Common myeloid progenitor, CD34-positive (primary cell): ENCODE measurements around the gene SGTB.
"Not testable (repeated sequence)": the region's sequence is repeated elsewhere in the genome, so short reads cannot be mapped to it uniquely, and the experiment has no call there.

ENCODE experiments used
- CTCF ChIA-PET: fragments of 350-600 bp; sonication (Branson Sonifier 250); formaldehyde crosslinking; loops from one replicate; lab custom pipeline; 2021; ENCODE audit warnings: antibody characterized with exemption; lab: Charles Lee
- POLR2A ChIA-PET: fragments of 350-600 bp; sonication (Branson Sonifier 250); formaldehyde crosslinking; loops from one replicate; lab custom pipeline; 2021; ENCODE audit warnings: antibody characterized with exemption; lab: Charles Lee
- DNase-seq, 3 donors: peaks; one replicate each; pipeline versions ENCODE4 v3.0.0 to v3.0.0-alpha.2; 2013
- H3K27ac ChIP-seq, 2 experiments: 1 replicate in 1 of 2; 2 replicates in 1 of 2; pipeline ENCODE4 v1.7.0; 2013; ENCODE audit warnings: inconsistent platforms in 2 of 2, low read length in 2 of 2, mild to moderate bottlenecking in 2 of 2, low read depth in 1 of 2, moderate library complexity in 1 of 2; ENCODE audit not compliant: severe bottlenecking in 2 of 2, insufficient read depth in 1 of 2, poor library complexity in 1 of 2
- H3K27me3 ChIP-seq, 5 experiments: replicated peaks in 2 of 5; 1 replicate in 3 of 5; 2 replicates in 2 of 5; pipeline versions ENCODE4 v1.6.1 to v1.7.0; 2013; ENCODE audit warnings: low read length in 4 of 5, mild to moderate bottlenecking in 2 of 5, moderate library complexity in 2 of 5, inconsistent platforms in 1 of 5; ENCODE audit not compliant: insufficient read depth in 5 of 5, control insufficient read depth in 4 of 5
- H3K36me3 ChIP-seq, 4 experiments: 1 replicate in 2 of 4; 2 replicates in 2 of 4; pipeline versions ENCODE4 v1.6.1 to v1.7.0; 2013; ENCODE audit warnings: low read length in 3 of 4, control low read depth in 1 of 4, mild to moderate bottlenecking in 1 of 4; ENCODE audit not compliant: control insufficient read depth in 4 of 4, insufficient read depth in 4 of 4
- H3K4me1 ChIP-seq, 4 experiments: 1 replicate in 3 of 4; 2 replicates in 1 of 4; pipeline versions ENCODE4 v1.6.1 to v1.7.1; 2013; ENCODE audit warnings: low read length in 3 of 4, mild to moderate bottlenecking in 3 of 4, control low read depth in 1 of 4, inconsistent platforms in 1 of 4, moderate library complexity in 1 of 4; ENCODE audit not compliant: control insufficient read depth in 4 of 4, insufficient read depth in 4 of 4; ENCODE audit errors: control extremely low read depth in 1 of 4
- H3K4me3 ChIP-seq, 7 experiments: 1 replicate in 4 of 7; 2 replicates in 3 of 7; pipeline versions ENCODE4 v1.5.1 to v1.7.0; 2013; ENCODE audit warnings: mild to moderate bottlenecking in 7 of 7, low read length in 6 of 7, moderate library complexity in 6 of 7, inconsistent platforms in 2 of 7, low read depth in 2 of 7, control low read depth in 1 of 7; ENCODE audit not compliant: insufficient read depth in 4 of 7, control insufficient read depth in 1 of 7; ENCODE audit errors: extremely low read depth in 1 of 7
- H3K9me3 ChIP-seq, 5 experiments: 1 replicate in 4 of 5; 2 replicates in 1 of 5; pipeline versions ENCODE4 v1.6.1 to v1.7.1; 2013; ENCODE audit warnings: low read length in 4 of 5, mild to moderate bottlenecking in 2 of 5, inconsistent platforms in 1 of 5, low read depth in 1 of 5, moderate library complexity in 1 of 5; ENCODE audit not compliant: control insufficient read depth in 4 of 5, insufficient read depth in 2 of 5; ENCODE audit errors: control extremely low read depth in 1 of 5
- WGBS: methylation state at CpG from one replicate; pipeline ENCODE4 v1.1.5; 2013; ENCODE audit not compliant: insufficient coverage; 5-methylcytosine and 5-hydroxymethylcytosine counted together

The SGTB gene

DNA sequence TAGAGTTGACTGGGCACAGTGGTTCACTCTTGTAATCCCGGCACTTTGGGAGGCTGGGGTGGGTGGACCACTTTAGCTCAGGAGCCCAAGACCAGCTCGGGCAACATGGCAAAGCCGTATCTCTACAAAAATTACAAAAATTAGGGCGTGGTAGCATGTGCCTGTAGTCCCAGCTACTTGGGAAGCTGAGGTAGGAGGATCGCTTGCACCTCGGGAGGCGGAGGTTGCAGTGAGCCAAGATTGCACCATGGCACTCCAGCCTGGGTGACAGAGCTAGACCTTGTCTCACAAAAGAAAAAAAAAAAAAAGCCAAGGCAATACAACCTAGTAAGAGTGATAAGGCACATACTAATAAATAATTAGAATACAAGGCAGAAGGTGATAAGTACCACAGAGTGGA lies 15.9 kb upstream of the SGTB start:
- Histone ChIP-seq H3K36me3 (peaks cover 0 to 2% (median 0%) of the 10 kb centered on the region in 4 experiments), H3K9me3 (no peaks in the 10 kb centered on the region), H3K4me1 (peaks cover 0 to 14% (median 2%) of the 10 kb centered on the region in 4 experiments), H3K27me3 (no peaks in the 10 kb centered on the region), H3K4me3 (no peak overlapping the region), H3K27ac (no peak overlapping the region)
- POLR2A ChIA-PET: no interaction called here
- no peak for DNase-seq
- CTCF ChIA-PET: interaction anchor here (0.8 to 1.0 kb wide), 4 partner anchors 12 to 53 kb away, joined by 3 read pairs; partner anchors contain the start of genes NLN and SGTB
- WGBS: 100% methylated on average over 4 of the region's 7 CpGs

DNA sequence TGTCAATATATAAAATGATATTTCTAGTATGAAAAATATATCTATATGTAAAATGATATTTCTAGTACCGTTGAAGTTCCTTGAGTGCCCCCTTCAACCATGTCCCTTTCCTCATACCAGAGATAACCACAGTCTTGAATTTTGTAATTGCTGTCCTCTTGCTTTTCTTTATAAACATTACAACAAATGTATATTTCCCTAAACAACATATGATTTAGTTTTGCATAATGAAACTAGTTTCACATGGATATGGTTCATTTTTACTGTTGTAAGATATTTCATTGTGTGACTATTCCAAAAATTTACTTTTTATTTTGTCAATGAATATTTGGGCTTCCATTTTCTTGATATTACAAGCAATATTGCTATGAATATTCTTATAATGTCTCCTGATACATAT lies 14.1 kb upstream of the SGTB start:
- no peaks in the 10 kb centered on the region for H3K9me3 ChIP-seq
- H3K4me1 ChIP-seq: peaks cover 0 to 14% (median 2%) of the 10 kb centered on the region in 4 experiments
- peaks cover 0 to 4% (median 0%) of the 10 kb centered on the region in 4 experiments for H3K36me3 ChIP-seq
- POLR2A ChIA-PET: no interaction called here
- WGBS: no CpG with 5 or more reads among the region's 1 CpG
- CTCF ChIA-PET: no interaction called here
- no peak overlapping the region for H3K27ac ChIP-seq
- DNase-seq: no peak
- H3K4me3 ChIP-seq: no peak overlapping the region
- no peaks in the 10 kb centered on the region for H3K27me3 ChIP-seq

DNA sequence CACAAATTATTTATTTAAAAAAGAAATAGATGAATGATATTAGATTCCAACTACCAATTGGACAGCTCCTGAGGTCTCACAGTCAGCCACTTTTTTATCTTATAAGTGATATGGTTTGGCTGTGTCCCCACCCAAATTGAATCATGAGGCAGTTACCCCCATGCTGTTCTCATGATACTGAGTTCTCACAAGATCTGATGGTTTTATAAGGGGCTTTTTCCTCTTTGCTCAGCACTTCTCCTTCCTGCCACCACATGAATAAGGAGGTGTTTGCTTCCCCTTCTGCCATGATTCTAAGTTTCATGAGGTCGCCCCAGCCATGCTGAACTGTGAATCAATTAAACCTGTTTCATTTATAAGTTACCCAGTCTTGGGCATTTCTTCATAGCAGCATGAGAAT lies 13.0 kb upstream of the SGTB start:
- 14% methylated on average over 1 of the region's 1 CpG for WGBS
- Histone ChIP-seq H3K9me3 (no peaks in the 10 kb centered on the region), H3K27me3 (no peaks in the 10 kb centered on the region), H3K27ac (no peak overlapping the region), H3K4me1 (peaks cover 0 to 14% (median 2%) of the 10 kb centered on the region in 4 experiments), H3K4me3 (no peak overlapping the region), H3K36me3 (peaks cover 0 to 5% (median 0%) of the 10 kb centered on the region in 4 experiments)
- peak in 2 of 3 donors; percentile 75 to 79 for DNase-seq
- POLR2A ChIA-PET: no interaction called here
- CTCF ChIA-PET: interaction anchor here (0.6 kb wide), 1 partner anchor 26 kb away, joined by 3 read pairs; no protein-coding TSS in a partner anchor

DNA sequence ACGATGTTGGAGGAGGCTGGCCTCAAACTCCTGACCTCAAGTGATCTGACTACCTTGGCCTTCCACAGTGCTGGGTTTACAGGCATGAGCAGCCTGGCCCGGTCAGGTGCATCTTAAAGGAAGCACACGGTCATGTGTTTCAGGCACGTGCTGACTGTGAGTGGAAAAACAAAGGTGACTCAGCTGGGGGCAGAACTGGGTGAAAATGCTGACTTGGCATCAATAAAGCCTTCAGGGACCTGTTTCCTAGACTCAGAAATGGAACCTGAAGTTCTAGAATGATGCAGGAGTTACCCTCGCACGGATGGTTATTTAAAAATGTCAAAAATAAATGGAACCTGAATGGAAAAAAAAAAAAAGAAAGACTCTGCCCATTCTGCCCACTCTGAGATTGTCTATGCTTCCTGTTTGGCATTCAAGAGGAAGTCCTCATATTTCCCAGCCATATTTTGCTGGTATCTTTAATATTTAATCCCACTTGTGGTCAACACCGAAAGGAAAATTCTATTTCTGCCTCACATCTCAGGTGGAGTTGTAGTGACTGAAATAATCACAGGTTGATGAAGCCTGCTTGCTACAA lies 12.4 kb upstream of the SGTB start:
- WGBS: 40% methylated on average over 4 of the region's 7 CpGs
- H3K9me3 ChIP-seq, H3K36me3 ChIP-seq, CTCF ChIA-PET, H3K27ac ChIP-seq, H3K27me3 ChIP-seq, H3K4me3 ChIP-seq: not testable (repeated sequence)
- POLR2A ChIA-PET: interaction anchor here (0.7 kb wide), 1 partner anchor 424 kb away, joined by 3 read pairs; no protein-coding TSS in a partner anchor
- H3K4me1 ChIP-seq: peaks cover 0 to 14% (median 2%) of the 10 kb centered on the region in 4 experiments
- DNase-seq: peak in 2 of 3 donors; percentile 36 to 46

DNA sequence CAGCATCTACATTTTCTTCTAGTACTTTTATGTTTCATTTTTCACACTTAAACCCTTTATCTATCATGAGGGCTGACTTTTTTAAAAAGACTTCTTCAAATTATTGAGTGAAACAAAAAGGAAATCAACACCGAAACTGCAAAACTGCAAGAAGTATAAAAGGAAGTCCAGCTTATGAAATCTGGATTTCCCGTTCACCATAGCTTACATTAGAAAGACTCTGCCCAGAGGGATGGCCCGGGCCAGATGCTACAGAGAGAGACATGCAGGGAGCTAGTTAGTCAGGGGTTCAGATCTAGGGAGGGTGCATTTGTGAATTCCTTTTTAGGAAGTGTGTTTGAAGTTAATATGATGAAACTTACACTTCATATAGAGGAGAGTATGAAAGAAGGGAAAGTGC lies 10.1 kb upstream of the SGTB start:
- H3K27me3 ChIP-seq, POLR2A ChIA-PET, CTCF ChIA-PET, H3K4me3 ChIP-seq, DNase-seq, H3K27ac ChIP-seq, H3K9me3 ChIP-seq, H3K36me3 ChIP-seq: not testable (repeated sequence)
- peaks cover 0 to 14% (median 2%) of the 10 kb centered on the region in 4 experiments for H3K4me1 ChIP-seq
- 96% methylated on average over 3 of the region's 3 CpGs for WGBS

DNA sequence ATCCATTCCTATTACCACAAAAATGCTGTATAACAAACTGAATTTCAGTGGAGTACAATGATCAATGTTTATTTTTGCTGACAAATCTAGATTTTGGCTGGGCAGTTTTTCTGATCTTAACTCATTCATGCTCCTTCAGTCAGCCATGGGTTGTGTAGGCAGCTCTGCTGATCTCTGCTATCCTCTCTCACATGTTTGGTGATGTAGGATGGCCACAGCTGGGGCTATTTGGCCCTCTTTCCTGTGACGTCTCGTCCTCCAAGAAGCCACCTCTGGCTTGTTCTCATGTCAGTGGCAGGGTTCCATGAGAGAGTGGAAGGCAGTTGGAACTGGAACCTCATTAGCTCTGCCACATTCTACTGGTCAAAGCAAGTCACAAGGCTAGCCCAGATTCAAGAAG lies 9.0 kb upstream of the SGTB start:
- WGBS: 100% methylated on average over 2 of the region's 2 CpGs
- ChIA-PET POLR2A (no interaction called here), CTCF (no interaction called here)
- Histone ChIP-seq H3K9me3 (no peaks in the 10 kb centered on the region), H3K36me3 (peaks cover 0 to 5% (median 0%) of the 10 kb centered on the region in 4 experiments), H3K27me3 (no peaks in the 10 kb centered on the region), H3K4me1 (peaks cover 0 to 14% (median 2%) of the 10 kb centered on the region in 4 experiments), H3K4me3 (no peak overlapping the region), H3K27ac (no peak overlapping the region)
- no peak for DNase-seq

DNA sequence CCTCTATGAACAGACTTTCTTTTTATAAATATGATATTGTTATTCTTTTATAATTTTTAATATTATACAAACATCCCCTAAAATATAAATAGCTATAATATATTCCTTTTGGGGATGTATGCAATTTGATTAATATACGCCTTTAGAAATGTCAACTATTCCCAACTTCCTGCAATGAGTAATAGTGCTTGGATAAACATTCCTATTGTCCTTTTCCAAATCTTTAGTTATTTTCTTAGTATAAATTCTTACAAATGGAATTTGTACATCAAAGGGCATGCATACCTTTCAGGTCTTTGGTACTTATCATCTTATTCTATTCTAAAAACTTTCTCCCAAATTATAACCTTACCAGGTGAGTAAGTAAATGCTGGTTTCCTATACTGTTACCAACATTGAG lies 6.3 kb upstream of the SGTB start:
- POLR2A ChIA-PET: no interaction called here
- Histone ChIP-seq H3K4me1 (peaks cover 0 to 10% (median 2%) of the 10 kb centered on the region in 4 experiments), H3K4me3 (no peak overlapping the region), H3K27me3 (no peaks in the 10 kb centered on the region), H3K36me3 (peaks cover 0 to 5% (median 0%) of the 10 kb centered on the region in 4 experiments), H3K9me3 (no peaks in the 10 kb centered on the region), H3K27ac (no peak overlapping the region)
- no CpG with 5 or more reads among the region's 1 CpG for WGBS
- CTCF ChIA-PET: no interaction called here
- DNase-seq: no peak
